Fibroblast of pulmonary artery (primary cell): ENCODE measurements around the gene KCNN4.
"Not testable (repeated sequence)": the region's sequence is repeated elsewhere in the genome, so short reads cannot be mapped to it uniquely, and the experiment has no call there.

Source experiments
- DNase-seq: peaks from one replicate; pipeline ENCODE4 v3.0.0-alpha.2; 2010; ENCODE audit warnings: low read depth
- H3K4me3 ChIP-seq: replicated peaks from 2 replicates; pipeline ENCODE4 v1.5.1; 2011; ENCODE audit warnings: low read depth, mild to moderate bottlenecking, control low read depth, low read length, moderate library complexity
- TF ChIP-seq, protein P1 (sequence below): IDR thresholded peaks from 2 replicates; pipeline ENCODE4 v1.5.1; 2011; ENCODE audit warnings: mild to moderate bottlenecking, control low read depth, low read length, inconsistent platforms; ENCODE audit errors: missing control alignments

KCNN4 gene

DNA sequence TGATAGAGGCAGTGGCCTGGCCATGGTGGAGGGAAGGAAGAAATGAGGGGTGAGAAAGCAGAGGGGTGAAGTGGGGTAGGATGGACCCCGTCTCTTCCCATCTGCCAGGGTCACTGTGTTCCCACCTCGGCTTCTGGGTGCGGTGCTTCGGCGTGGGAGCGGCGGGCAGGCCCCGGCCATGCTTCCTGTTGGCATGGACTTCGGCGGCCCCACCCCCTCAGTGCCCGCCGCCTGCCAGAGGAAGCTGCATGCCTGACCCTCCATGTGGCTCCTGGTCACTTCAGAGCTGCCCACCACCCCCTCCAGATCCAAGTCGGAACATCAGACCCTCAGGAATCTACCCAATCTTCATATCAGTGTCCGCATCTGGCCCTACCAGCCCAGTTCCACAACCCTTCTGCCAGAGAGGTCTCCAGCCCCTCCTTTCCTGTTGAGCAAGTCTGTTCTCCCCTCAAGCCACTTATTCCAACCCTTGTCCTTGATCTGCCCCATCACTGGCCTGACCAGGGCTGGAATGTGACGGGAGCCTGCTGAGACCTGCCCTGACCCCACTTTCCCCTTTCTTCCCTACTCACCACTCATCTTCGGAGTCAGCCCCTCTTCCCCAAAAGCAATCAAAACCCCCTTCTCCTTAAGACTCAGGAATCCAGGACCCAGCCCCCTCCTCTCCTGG, 1.5 kb downstream of the KCNN4 start:
- H3K4me3 ChIP-seq: no peak overlapping the region
- TF ChIP-seq, protein P1, sequence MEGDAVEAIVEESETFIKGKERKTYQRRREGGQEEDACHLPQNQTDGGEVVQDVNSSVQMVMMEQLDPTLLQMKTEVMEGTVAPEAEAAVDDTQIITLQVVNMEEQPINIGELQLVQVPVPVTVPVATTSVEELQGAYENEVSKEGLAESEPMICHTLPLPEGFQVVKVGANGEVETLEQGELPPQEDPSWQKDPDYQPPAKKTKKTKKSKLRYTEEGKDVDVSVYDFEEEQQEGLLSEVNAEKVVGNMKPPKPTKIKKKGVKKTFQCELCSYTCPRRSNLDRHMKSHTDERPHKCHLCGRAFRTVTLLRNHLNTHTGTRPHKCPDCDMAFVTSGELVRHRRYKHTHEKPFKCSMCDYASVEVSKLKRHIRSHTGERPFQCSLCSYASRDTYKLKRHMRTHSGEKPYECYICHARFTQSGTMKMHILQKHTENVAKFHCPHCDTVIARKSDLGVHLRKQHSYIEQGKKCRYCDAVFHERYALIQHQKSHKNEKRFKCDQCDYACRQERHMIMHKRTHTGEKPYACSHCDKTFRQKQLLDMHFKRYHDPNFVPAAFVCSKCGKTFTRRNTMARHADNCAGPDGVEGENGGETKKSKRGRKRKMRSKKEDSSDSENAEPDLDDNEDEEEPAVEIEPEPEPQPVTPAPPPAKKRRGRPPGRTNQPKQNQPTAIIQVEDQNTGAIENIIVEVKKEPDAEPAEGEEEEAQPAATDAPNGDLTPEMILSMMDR: no peak
- DNase-seq: no peak

DNA sequence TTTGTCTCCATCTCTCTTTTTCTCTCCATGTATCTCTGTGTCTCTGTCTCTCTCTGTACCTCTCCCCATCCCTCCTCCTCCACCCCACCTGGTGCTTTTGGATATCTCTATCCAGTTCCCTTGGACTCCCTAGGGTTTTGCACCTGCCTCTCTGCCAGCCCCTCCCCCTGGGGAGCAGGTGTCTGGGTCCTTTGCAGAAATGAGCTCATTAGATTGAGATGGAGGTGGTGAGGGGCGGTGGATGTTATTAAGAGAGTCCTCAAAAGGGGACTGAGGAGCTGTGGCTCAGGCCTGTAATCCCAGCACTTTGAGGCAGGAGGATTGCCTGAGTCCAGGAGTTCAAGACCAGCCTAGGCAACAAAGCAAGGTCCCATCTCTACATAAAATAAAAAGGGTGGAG, 2.1 kb downstream of the KCNN4 start:
- TF ChIP-seq, protein P1: no peak
- no peak for DNase-seq
- no peak overlapping the region for H3K4me3 ChIP-seq

DNA sequence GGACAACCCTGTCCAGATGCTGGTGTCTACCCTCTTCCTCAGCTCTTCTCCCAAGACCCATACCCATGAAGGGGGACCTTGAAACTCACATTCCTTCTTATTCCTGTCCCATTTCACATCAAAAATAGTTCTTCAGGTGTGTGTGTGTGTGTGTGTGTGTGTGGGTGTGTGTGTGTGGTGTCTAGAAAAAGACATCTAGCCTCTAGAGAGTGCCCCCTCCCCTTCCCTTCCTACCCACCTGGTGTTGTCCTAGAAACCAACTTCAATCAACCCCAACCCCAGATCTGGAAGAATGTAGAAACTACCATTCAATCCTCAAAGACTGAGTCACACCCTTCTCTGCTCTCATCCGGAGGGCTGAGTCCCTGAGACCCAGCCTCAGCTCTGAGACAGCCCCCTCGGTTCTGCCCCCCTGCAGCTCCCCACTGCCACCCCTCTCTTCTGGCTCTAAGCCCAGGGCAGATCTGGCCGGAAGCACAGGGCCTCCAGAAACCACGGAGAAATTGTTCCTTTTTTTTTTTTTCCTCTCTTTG, 3.5 kb downstream of the KCNN4 start:
- TF ChIP-seq, protein P1: no peak
- no peak for DNase-seq
- H3K4me3 ChIP-seq: no peak overlapping the region

DNA sequence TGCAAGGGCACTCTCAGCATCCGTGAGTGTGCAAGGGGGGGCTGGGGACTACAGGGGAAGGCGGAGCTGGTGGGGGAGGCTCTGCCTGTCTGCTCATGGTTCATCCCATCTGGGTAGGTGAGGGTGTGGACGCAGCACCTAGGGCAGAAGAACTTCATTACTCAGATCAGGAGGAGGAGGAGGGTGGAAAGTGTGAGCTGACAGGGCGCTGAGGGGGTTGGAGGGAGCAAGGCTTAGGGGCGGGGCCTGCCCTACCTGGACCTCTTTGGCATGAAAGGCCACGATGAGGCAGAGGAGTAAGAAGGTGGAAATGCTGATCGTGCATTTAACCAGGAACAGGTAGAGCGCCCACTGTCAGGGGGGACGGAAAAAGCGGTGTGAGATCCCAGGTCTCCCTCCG, 4.5 kb downstream of the KCNN4 start:
- no peak overlapping the region for H3K4me3 ChIP-seq
- no peak for DNase-seq
- TF ChIP-seq, protein P1: no peak

DNA sequence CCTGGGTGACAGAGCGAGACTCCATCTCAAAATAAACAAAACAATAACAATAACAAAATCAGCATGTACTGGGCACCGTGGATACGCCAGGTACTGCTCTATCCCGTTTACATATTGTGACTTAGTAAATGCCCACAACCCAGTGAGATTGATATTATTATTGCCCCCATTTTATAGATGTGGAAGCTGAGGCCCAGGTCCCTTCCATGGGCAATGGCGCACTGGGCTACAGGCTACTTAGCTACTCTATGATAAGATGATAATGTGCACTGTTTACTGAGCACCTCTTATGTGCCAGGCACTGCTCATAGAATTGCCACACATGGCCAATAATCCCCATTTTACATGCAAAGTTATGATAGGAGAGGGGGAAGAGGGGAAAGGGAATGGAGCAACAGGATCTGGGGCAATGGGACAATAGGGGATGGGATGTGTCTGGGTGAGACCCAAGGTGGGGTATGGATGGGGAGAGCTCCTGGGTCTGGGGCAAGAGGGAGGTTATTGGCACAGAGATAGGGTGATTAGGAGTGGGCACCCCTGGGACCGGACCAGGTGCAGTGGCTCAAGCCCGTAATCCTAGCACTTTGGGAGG, 5.4 kb downstream of the KCNN4 start:
- no peak for DNase-seq
- TF ChIP-seq, protein P1: no peak
- no peak overlapping the region for H3K4me3 ChIP-seq

DNA sequence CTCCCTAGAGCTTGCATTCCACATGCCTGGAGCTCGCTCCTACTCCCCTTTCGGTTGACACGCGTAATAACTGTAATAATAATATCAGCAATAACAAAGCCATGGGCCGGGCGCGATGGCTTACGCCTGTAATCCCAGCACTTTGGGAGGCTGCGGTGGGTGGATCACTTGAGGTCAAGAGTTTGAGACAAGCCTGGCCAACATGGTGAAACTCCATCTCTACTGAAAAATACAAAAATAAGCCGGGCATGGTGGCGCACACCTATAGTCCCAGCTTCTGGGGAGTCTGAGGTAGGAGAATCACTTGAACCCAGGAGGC, 5.9 kb downstream of the KCNN4 start:
- H3K4me3 ChIP-seq, DNase-seq: not testable (repeated sequence)

DNA sequence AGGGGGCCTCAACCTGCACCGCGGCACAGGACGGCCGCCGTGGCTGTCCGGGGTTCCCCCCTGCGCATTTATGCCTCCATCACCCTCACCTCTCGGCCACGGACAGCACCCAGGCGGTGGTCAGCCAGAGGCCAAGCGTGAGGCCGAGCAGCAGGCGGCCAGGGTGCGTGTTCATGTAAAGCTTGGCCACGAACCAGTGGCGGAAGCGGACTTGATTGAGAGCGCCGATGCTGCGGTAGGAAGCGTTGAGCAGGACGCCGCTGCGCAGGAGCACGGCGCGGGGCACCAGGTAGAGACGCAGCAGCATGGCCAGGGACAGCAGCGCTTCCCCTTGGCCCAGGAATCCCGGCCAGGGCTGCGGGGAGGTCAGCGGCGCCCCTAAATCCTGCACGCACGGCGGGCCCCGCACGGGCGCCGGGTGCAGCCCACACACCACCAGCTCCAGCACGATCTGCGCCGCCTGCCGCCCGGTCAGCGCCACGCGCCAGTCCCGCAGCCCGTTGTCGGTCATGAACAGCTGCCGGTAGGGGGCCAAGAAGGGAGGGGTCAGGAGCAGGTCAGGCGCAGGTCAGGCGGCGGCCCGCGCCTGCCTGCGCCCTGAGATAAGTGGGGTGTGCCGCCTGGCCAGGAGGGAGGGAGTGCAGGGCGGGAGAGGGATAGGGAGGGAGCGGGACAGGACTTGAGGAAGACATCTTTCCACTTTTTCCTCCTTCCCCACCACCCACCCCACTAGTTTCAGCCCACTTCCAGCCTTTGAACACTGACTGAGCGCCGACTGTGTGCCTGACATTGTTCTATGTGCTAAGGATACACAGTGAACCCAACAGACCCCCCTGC, 6.5 kb downstream of the KCNN4 start:
- TF ChIP-seq, protein P1: peak; percentile 50
- peak overlapping the region; percentile 24 for H3K4me3 ChIP-seq
- DNase-seq: peak; percentile 57
